HCT116 (cell line): ENCODE data around the gene CDC42SE2. TPM values are rescaled to one million over a fixed set of nuclear protein-coding genes. Genes with fewer than 3 reads are reported as not detected.

Experiments
- ATAC-seq: fragments of 200-7000 bp; cut with Tn5 transposase; 2 replicates; pipeline ENCODE4 v1.9.1; 2020; ENCODE audit warnings: mild to moderate bottlenecking, moderate library complexity
- BruUV-seq: library from RNA; stranded (reverse); fragments of 400-500 nt; replicated peaks from 2 replicates; lab custom pipeline; 2021; lab: Mats Ljungman, UMichigan
- CTCF ChIA-PET: fragments of 300-600 bp; sonication (Branson Sonifier 250); formaldehyde crosslinking; loops from one replicate; lab custom pipeline; 2021; ENCODE audit warnings: antibody characterized with exemption; lab: Charles Lee
- POLR2A ChIA-PET: fragments of 300-600, 350-600 bp; sonication (Branson Sonifier 250); formaldehyde crosslinking; loops from one replicate; lab custom pipeline; 2021; ENCODE audit warnings: antibody characterized with exemption; lab: Charles Lee
- RAD21 ChIA-PET, 2 experiments: fragments of 300-600 bp; sonication (Branson Sonifier 250); formaldehyde crosslinking; loops; one replicate each; lab custom pipeline; 2023; ENCODE audit warnings: low total read pairs in 2 of 2; ENCODE audit not compliant: uncharacterized antibody in 2 of 2, unreplicated experiment in 2 of 2, low non-redundant PET in 1 of 2; lab: Charles Lee
- DNase-seq: peaks from one replicate; pipeline ENCODE4 v3.0.0-alpha.2; 2010; ENCODE audit warnings: low read depth, low spot score
- H2AFZ ChIP-seq: fragments of 200-600 bp; shearing (Covaris generic), sonication (generic); 2 replicates; pipeline ENCODE4 v1.6.1; 2017; ENCODE audit warnings: low read depth, mixed run types, mixed read lengths, antibody characterized with exemption, low read length; ENCODE audit not compliant: poor library complexity, severe bottlenecking
- H3K27ac ChIP-seq: 2 replicates; pipeline ENCODE4 v1.5.1; 2012; ENCODE audit warnings: low read depth, low read length
- H3K27me3 ChIP-seq: fragments of 200-600 bp; sonication (generic); 2 replicates; pipeline ENCODE4 v1.6.1; 2016; ENCODE audit warnings: mixed run types, low read length, mixed read lengths; ENCODE audit not compliant: insufficient read depth
- H3K36me3 ChIP-seq, 2 experiments: fragments of 200-500 bp in 1 of 2; fragments of 200-600 bp in 1 of 2; sonication (Bioruptor generic) in 1 of 2; sonication (generic) in 1 of 2; 2 replicates each; pipeline versions ENCODE4 v1.5.1 to v1.6.1; 2014 to 2016; ENCODE audit warnings: low read length in 2 of 2, inconsistent platforms in 1 of 2, mixed read lengths in 1 of 2, mixed run types in 1 of 2; ENCODE audit not compliant: insufficient read depth in 2 of 2, control insufficient read depth in 1 of 2
- H3K4me1 ChIP-seq, 2 experiments: fragments of 200-600 bp in 1 of 2; sonication (generic) in 1 of 2; 2 replicates each; pipeline versions ENCODE4 v1.5.1 to v1.6.1; 2012 to 2017; ENCODE audit warnings: low read length in 2 of 2, inconsistent platforms in 1 of 2, mild to moderate bottlenecking in 1 of 2, mixed read lengths in 1 of 2, mixed run types in 1 of 2, moderate library complexity in 1 of 2; ENCODE audit not compliant: insufficient read depth in 2 of 2, control insufficient read depth in 1 of 2
- H3K4me2 ChIP-seq: fragments of 200-600 bp; sonication (generic); 2 replicates; pipeline ENCODE4 v1.6.1; 2017; ENCODE audit warnings: mixed run types, low read length, mixed read lengths
- H3K4me3 ChIP-seq, 2 experiments: fragments of 200-600 bp in 1 of 2; sonication (generic) in 1 of 2; replicated peaks in 1 of 2; 2 replicates each; pipeline ENCODE4 v1.5.1; 2011 to 2016; ENCODE audit warnings: low read length in 2 of 2, control low read depth in 1 of 2, low read depth in 1 of 2, mild to moderate bottlenecking in 1 of 2, mixed read lengths in 1 of 2, mixed run types in 1 of 2
- H3K79me2 ChIP-seq: fragments of 200-600 bp; sonication (generic); 2 replicates; pipeline ENCODE4 v1.6.1; 2017; ENCODE audit warnings: mild to moderate bottlenecking, mixed run types, low read length, moderate library complexity, mixed read lengths; ENCODE audit not compliant: insufficient read depth
- H3K9ac ChIP-seq: fragments of 200-600 bp; sonication (generic); 2 replicates; pipeline ENCODE4 v1.6.1; 2016; ENCODE audit warnings: low read length, mixed read lengths
- H3K9me2 ChIP-seq: fragments of 200-600 bp; sonication (generic), shearing (Covaris generic); 2 replicates; pipeline ENCODE4 v1.6.1; 2017; ENCODE audit warnings: mixed run types, mild to moderate bottlenecking, moderate library complexity; ENCODE audit not compliant: insufficient read depth
- H3K9me3 ChIP-seq, 2 experiments: fragments of 200-500 bp in 1 of 2; fragments of 200-600 bp in 1 of 2; sonication (Bioruptor generic) in 1 of 2; sonication (generic) in 1 of 2; 2 replicates each; pipeline ENCODE4 v1.6.1; 2014 to 2017; ENCODE audit warnings: low read length in 2 of 2, mixed read lengths in 2 of 2, inconsistent platforms in 1 of 2, low read depth in 1 of 2, mild to moderate bottlenecking in 1 of 2, mixed run types in 1 of 2, moderate library complexity in 1 of 2; ENCODE audit not compliant: control insufficient read depth in 1 of 2, insufficient read depth in 1 of 2
- H4K20me1 ChIP-seq: fragments of 200-600 bp; sonication (generic), shearing (Covaris generic); 2 replicates; pipeline ENCODE4 v1.6.1; 2017; ENCODE audit warnings: mixed run types, mild to moderate bottlenecking, moderate library complexity; ENCODE audit not compliant: insufficient read depth
- EGR1 ChIP-seq: IDR thresholded peaks from 2 replicates; pipeline ENCODE4 v1.6.1; 2012; ENCODE audit warnings: low read depth
- EZH2 ChIP-seq: fragments of 200-600 bp; sonication (generic); IDR thresholded peaks from 2 replicates; pipeline ENCODE4 v1.6.1; 2017; ENCODE audit warnings: antibody characterized with exemption, mixed run types
- RAD21 ChIP-seq: IDR thresholded peaks from 2 replicates; pipeline ENCODE4 v1.6.1; 2012; ENCODE audit warnings: low read depth, mild to moderate bottlenecking
- SP1 ChIP-seq: IDR thresholded peaks from 2 replicates; pipeline ENCODE4 v1.6.1; 2012; ENCODE audit warnings: low read depth
- intact Hi-C: fragments of 100-400 bp; cut with micrococcal nuclease; formaldehyde crosslinking; loops from 2 replicates; pipeline ENCODE4 v1.10.0; 2022
- total RNA-seq: library from RNA; stranded (reverse); gene quantifications from one replicate; pipeline ENCODE4 v1.2.1, GENCODE V29; 2021; ENCODE audit not compliant: unreplicated experiment
- TF ChIP-seq, protein P1 (sequence below), 3 experiments: fragments of 200-600 bp in 1 of 3; sonication (generic) in 1 of 3; IDR thresholded peaks in 2 of 3; conservative IDR thresholded peaks in 1 of 3; 2 replicates each; pipeline ENCODE4 v1.5.1; 2012 to 2017; ENCODE audit warnings: low read depth in 2 of 3, low read length in 2 of 3, antibody characterized with exemption in 1 of 3, borderline replicate concordance in 1 of 3, control low read depth in 1 of 3, mild to moderate bottlenecking in 1 of 3, mixed read lengths in 1 of 3, mixed run types in 1 of 3, moderate library complexity in 1 of 3; ENCODE audit not compliant: insufficient read depth in 1 of 3

Gene CDC42SE2
- total RNA-seq, 1 experiment from 2014 or later: 27.0 TPM

DNA sequence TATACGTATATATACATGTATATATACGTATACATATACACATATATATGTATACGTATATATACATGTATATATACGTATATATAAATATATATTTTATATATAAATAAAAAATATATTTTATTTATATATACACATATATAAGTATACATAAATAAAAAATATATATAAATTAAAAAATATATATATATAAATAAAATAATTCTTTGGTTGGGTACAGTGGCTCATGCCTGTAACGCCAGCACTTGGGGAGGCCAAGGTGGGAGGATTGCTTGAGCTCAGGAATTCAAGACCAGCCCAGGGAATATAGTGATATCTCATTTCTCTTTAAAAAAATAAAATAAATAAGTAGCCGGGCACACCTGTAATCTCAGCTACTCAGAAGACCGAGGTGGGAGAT lies 155.0 kb downstream of the CDC42SE2 start:
- no peak overlapping the region for H3K27ac ChIP-seq
- CTCF ChIA-PET: interaction anchor here (0.8 kb wide), 1 partner anchor 18 kb away, joined by 8 read pairs; no protein-coding TSS in a partner anchor
- H3K36me3 ChIP-seq: no peaks in the 10 kb centered on the region; a peak in 1 of 4 replicates
- intact Hi-C loops: no loop called here
- TF ChIP-seq EGR1 (no peak), EZH2 (no peak), RAD21 (no peak)
- no peak overlapping the region for H2AFZ ChIP-seq
- H4K20me1 ChIP-seq: no peaks in the 10 kb centered on the region
- H3K9me3 ChIP-seq: no peaks in the 10 kb centered on the region
- no TSS peak for BruUV-seq
- no peaks in the 10 kb centered on the region for H3K79me2 ChIP-seq
- H3K27me3 ChIP-seq: no peaks in the 10 kb centered on the region
- no peak overlapping the region for H3K4me2 ChIP-seq
- DNase-seq: no peak
- RAD21 ChIA-PET: no interaction called here
- no peak overlapping the region for H3K4me3 ChIP-seq
- H3K9ac ChIP-seq: no peak overlapping the region
- H3K4me1 ChIP-seq: no peaks in the 10 kb centered on the region
- no peak for ATAC-seq
- H3K9me2 ChIP-seq: no peaks in the 10 kb centered on the region
- POLR2A ChIA-PET: no interaction called here

DNA sequence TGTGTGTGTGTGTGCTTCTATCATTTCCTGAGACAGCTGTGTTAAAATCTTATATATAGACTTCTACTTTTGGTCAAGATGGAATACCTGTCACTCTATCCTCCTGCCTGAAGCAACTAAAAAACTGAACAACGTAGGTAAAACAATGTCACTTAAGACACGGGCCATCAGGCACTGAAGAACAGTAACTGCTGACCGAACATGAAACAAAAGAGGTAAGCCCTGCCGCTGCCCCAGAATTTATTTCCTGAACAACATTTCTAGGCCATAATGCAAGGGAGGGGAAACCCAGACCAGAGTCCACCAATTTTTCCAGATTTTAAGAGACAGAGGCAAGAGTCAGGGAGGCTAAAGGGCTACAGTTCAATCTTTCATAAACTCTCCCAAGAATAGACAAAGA lies 156.0 kb downstream of the CDC42SE2 start:
- TF ChIP-seq SP1: no peak
- TF ChIP-seq, protein P1, sequence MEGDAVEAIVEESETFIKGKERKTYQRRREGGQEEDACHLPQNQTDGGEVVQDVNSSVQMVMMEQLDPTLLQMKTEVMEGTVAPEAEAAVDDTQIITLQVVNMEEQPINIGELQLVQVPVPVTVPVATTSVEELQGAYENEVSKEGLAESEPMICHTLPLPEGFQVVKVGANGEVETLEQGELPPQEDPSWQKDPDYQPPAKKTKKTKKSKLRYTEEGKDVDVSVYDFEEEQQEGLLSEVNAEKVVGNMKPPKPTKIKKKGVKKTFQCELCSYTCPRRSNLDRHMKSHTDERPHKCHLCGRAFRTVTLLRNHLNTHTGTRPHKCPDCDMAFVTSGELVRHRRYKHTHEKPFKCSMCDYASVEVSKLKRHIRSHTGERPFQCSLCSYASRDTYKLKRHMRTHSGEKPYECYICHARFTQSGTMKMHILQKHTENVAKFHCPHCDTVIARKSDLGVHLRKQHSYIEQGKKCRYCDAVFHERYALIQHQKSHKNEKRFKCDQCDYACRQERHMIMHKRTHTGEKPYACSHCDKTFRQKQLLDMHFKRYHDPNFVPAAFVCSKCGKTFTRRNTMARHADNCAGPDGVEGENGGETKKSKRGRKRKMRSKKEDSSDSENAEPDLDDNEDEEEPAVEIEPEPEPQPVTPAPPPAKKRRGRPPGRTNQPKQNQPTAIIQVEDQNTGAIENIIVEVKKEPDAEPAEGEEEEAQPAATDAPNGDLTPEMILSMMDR (IDR thresholded peaks at IDR 0.05 in 2 of 3, conservative IDR thresholded peaks at IDR 0.05 in 1 of 3; ENCODE audit: borderline replicate concordance in 1 of 3, insufficient read depth in 1 of 3, low read depth in 2 of 3, low read length in 2 of 3): no peak
- BruUV-seq: no TSS peak
- intact Hi-C loops: loop anchor here (5.0 kb wide), 1 partner anchor 377 kb away; the partner anchor contains the start of gene FNIP1
- Histone ChIP-seq H3K9me3 (no peaks in the 10 kb centered on the region), H2AFZ (no peak overlapping the region), H3K9ac (no peak overlapping the region), H3K27ac (no peak overlapping the region), H3K36me3 (no peaks in the 10 kb centered on the region; a peak in 1 of 4 replicates), H3K79me2 (no peaks in the 10 kb centered on the region), H3K9me2 (no peaks in the 10 kb centered on the region), H4K20me1 (no peaks in the 10 kb centered on the region), H3K4me3 (no peak overlapping the region), H3K4me1 (no peaks in the 10 kb centered on the region), H3K27me3 (no peaks in the 10 kb centered on the region), H3K4me2 (no peak overlapping the region)
- ATAC-seq (no peak), DNase-seq (no peak)
- CTCF ChIA-PET: interaction anchor here (0.8 kb wide), 1 partner anchor 17 kb away, joined by 8 read pairs; no protein-coding TSS in a partner anchor
- RAD21 ChIA-PET: no interaction called here
- POLR2A ChIA-PET: no interaction called here
